ENCODE data around the gene NEURL4. TPM values are rescaled to one million over a fixed set of nuclear protein-coding genes. Genes with fewer than 3 reads are reported as not detected.

The NEURL4 gene
- total and polyA plus RNA-seq, 4 donors, result 0.76 to 14.2 (median 7.3) TPM

GRCh38 chr17:7290685-7291084, 38.5 kb downstream of the NEURL4 start (continued):
- no peak for TF ChIP-seq CTCF (IDR thresholded peaks at IDR 0.05; ENCODE audit: low read depth, low read length, missing input control)
- no peak for TF ChIP-seq HNF4G (IDR thresholded peaks at IDR 0.05)
- no peak for TF ChIP-seq TAF1 (conservative IDR thresholded peaks at IDR 0.05)
- no peak for TF ChIP-seq MAX (IDR thresholded peaks at IDR 0.05)
- no peak for TF ChIP-seq FOXA2 (IDR thresholded peaks at IDR 0.05)
- TF ChIP-seq GABPA (IDR thresholded peaks at IDR 0.05 in 1 of 2, conservative IDR thresholded peaks at IDR 0.05 in 1 of 2), result no peak
- TF ChIP-seq RAD21 (IDR thresholded peaks at IDR 0.05), result no peak

- no peak for TF ChIP-seq EGR1 (IDR thresholded peaks at IDR 0.05; ENCODE audit: low read depth in 2 of 2)
- TF ChIP-seq HNF4G (IDR thresholded peaks at IDR 0.05), result no peak
- TF ChIP-seq MAX (IDR thresholded peaks at IDR 0.05), result no peak
- TF ChIP-seq TAF1 (conservative IDR thresholded peaks at IDR 0.05), result no peak
- TF ChIP-seq JUND (IDR thresholded peaks at IDR 0.05), result no peak
- TF ChIP-seq YY1 (IDR thresholded peaks at IDR 0.05), result no peak
- no peak for TF ChIP-seq ATF3 (IDR thresholded peaks at IDR 0.05)
- no peak for TF ChIP-seq SP1 (IDR thresholded peaks at IDR 0.05)
- TF ChIP-seq ZBTB33 (IDR thresholded peaks at IDR 0.05), result no peak
- H3K36me3 ChIP-seq (ENCODE audit: control insufficient read depth in 4 of 4, insufficient read depth in 3 of 4, low read depth in 1 of 4, low read length in 3 of 4), result no peaks in the 10 kb centered on the region
- H3K9me3 ChIP-seq (ENCODE audit: control insufficient read depth in 4 of 4, low read length in 3 of 4), result no peaks in the 10 kb centered on the region
- no peak overlapping the region for H3K9ac ChIP-seq (ENCODE audit: low read depth in 1 of 2, low read length in 2 of 2)
- H3K4me3 ChIP-seq (ENCODE audit: low read depth in 1 of 3, low read length in 3 of 3), result no peak overlapping the region
- no peak for DNase-seq (ENCODE audit: low spot score)
- WGBS, result 94% methylated on average over 19 of the region's 19 CpGs
- H3K27me3 ChIP-seq (ENCODE audit: control insufficient read depth in 4 of 4, insufficient read depth in 4 of 4, low read length in 3 of 4), result no peaks in the 10 kb centered on the region
- no peak overlapping the region for H3K27ac ChIP-seq (ENCODE audit: low read depth in 1 of 2, low read length in 2 of 2)
- peaks cover 6 to 15% (median 11%) of the 10 kb centered on the region in 4 donors for H3K4me1 ChIP-seq (ENCODE audit: control insufficient read depth in 4 of 4, insufficient read depth in 4 of 4, low read length in 3 of 4)
Measured at GRCh38 chr17:7290166-7290565, 39.0 kb downstream of the NEURL4 start.

GRCh38 chr17:7289256-7290032, 39.7 kb downstream of the NEURL4 start:
- Histone ChIP-seq H3K36me3 (ENCODE audit: control insufficient read depth in 4 of 4, insufficient read depth in 3 of 4, low read depth in 1 of 4, low read length in 3 of 4) (no peaks in the 10 kb centered on the region), H3K4me3 (ENCODE audit: low read depth in 1 of 3, low read length in 3 of 3) (no peak overlapping the region), H3K9me3 (ENCODE audit: control insufficient read depth in 4 of 4, low read length in 3 of 4) (no peaks in the 10 kb centered on the region), H3K4me1 (ENCODE audit: control insufficient read depth in 4 of 4, insufficient read depth in 4 of 4, low read length in 3 of 4) (peaks cover 2 to 10% (median 7%) of the 10 kb centered on the region in 4 donors), H3K27ac (ENCODE audit: low read depth in 1 of 2, low read length in 2 of 2) (no peak overlapping the region), H3K9ac (ENCODE audit: low read depth in 1 of 2, low read length in 2 of 2) (no peak overlapping the region), H3K27me3 (ENCODE audit: control insufficient read depth in 4 of 4, insufficient read depth in 4 of 4, low read length in 3 of 4) (no peaks in the 10 kb centered on the region)
- 88% methylated on average over 18 of the region's 18 CpGs for WGBS
- DNase-seq (ENCODE audit: low spot score), result no peak
- TF ChIP-seq RXRA (IDR thresholded peaks at IDR 0.05) (no peak), NR2F2 (IDR thresholded peaks at IDR 0.05) (no peak), MAX (IDR thresholded peaks at IDR 0.05) (no peak), JUND (IDR thresholded peaks at IDR 0.05) (no peak), SP1 (IDR thresholded peaks at IDR 0.05) (no peak), YY1 (IDR thresholded peaks at IDR 0.05) (no peak), HNF4A (conservative IDR thresholded peaks at IDR 0.05) (no peak), FOXA2 (IDR thresholded peaks at IDR 0.05) (no peak), TAF1 (conservative IDR thresholded peaks at IDR 0.05) (no peak), HNF4G (IDR thresholded peaks at IDR 0.05) (no peak), ZBTB33 (IDR thresholded peaks at IDR 0.05) (no peak), RAD21 (IDR thresholded peaks at IDR 0.05) (no peak), ATF3 (IDR thresholded peaks at IDR 0.05) (no peak), FOXA1 (IDR thresholded peaks at IDR 0.05) (no peak), GABPA (IDR thresholded peaks at IDR 0.05 in 1 of 2, conservative IDR thresholded peaks at IDR 0.05 in 1 of 2) (no peak)

Measured in liver (tissue), 9 donors.